Pancreas (tissue), 10 donors: Measurements from ENCODE around the gene PLEKHA3. TPM values are rescaled to one million over a fixed set of nuclear protein-coding genes. Genes with fewer than 3 reads are reported as not detected.
"Not testable (repeated sequence)": the region's sequence is repeated elsewhere in the genome, so short reads cannot be mapped to it uniquely, and the experiment has no call there.

ENCODE experiments used
- ATAC-seq, 4 donors: fragments of 200-7000 bp; cut with Tn5 transposase; one replicate each; pipeline versions ENCODE4 v1.8.0 to v1.9.1; 2020; ENCODE audit warnings: mild to moderate bottlenecking in 4 of 4, moderate library complexity in 4 of 4
- DNase-seq, 6 donors: peaks; one replicate each; pipeline ENCODE4 v3.0.0-alpha.2; 2020
- FAIRE-seq: peaks from 2 replicates; lab custom pipeline; 2012; peaks lifted over from hg19 to GRCh38; lab: Jason Lieb, UNC
- H3K27ac ChIP-seq, 4 donors: fragments of 200-600 bp; sonication (generic); 1 replicate in 3 of 4; 2 replicates in 1 of 4; pipeline versions ENCODE4 v1.5.0 to v1.8.0; 2020
- H3K27me3 ChIP-seq, 4 donors: fragments of 200-600 bp; one replicate each; pipeline ENCODE4 v1.8.0; 2021
- H3K36me3 ChIP-seq, 3 donors: fragments of 200-600 bp; sonication (generic) in 1 of 3; one replicate each; pipeline versions ENCODE4 v1.5.0 to v1.8.0; 2020 to 2021
- H3K4me1 ChIP-seq, 3 donors: fragments of 200-600 bp; one replicate each; pipeline ENCODE4 v1.8.0; 2021
- H3K4me3 ChIP-seq, 4 donors: fragments of 200-600 bp; sonication (generic) in 2 of 4; one replicate each; pipeline versions ENCODE4 v1.5.0 to v1.8.0; 2020 to 2021
- H3K9me3 ChIP-seq, 4 donors: fragments of 200-600 bp; one replicate each; pipeline ENCODE4 v1.8.0; 2021
- CTCF ChIP-seq, 4 donors: fragments of 200-600 bp; sonication (generic) in 3 of 4; IDR thresholded peaks; one replicate each; pipeline versions ENCODE4 v1.5.0 to v1.8.0; 2021; ENCODE audit warnings: antibody characterized with exemption in 4 of 4
- WGBS, 2 donors: extraction: QIAGEN DNeasy Blood & Tissue Kit; methylation state at CpG; one replicate each; pipeline ENCODE4 v1.1.7; 2013; 5-methylcytosine and 5-hydroxymethylcytosine counted together
- intact Hi-C, 3 donors: fragments of 100-400 bp; cut with DNase I; formaldehyde crosslinking; loops; one replicate each; pipeline versions ENCODE4 v1.11.1 to v1.14.2; 2022
- polyA plus RNA-seq, 2 donors: library from polyadenylated mRNA; stranded (reverse); fragments of 200-250 nt; gene quantifications; one replicate each; pipeline ENCODE4 v1.2.3, GENCODE V29; 2013
- total RNA-seq, 6 donors: library from RNA; stranded (reverse); fragmentation: NEBNext Ultra II Directional in 4 of 6; extraction: Animal tissue kit (Norgen Biotek cat#: 25700) in 4 of 6; gene quantifications; one replicate each; pipeline versions ENCODE4 v1.2.1 to v1.2.4, GENCODE V29; 2021 to 2023
- donor health status: healthy with polysubstance abuse.
- donor health status: DM: no; HTN: no; CAD: no; lungs with moderate emphysema.
- donor health status: DM: no; HTN: no; CAD: no.
- donor health status: control.
- donor health status: control.
- donor health status: Bipolar disorder and iron deficiency.
- donor health status: DM: yes; HTN: yes; CAD: no.
- donor health status: DM: no; HTN: no; CAD: no.
- donor health status: DM: no; HTN: no; CAD: no.
- donor health status: DM: yes; HTN: yes; CAD: no.

PLEKHA3 gene
- total and polyA plus RNA-seq, 8 donors = 1.2 to 18.6 (median 10.8) TPM

- ATAC-seq (no peak), DNase-seq (no peak), FAIRE-seq (no peak)
- intact Hi-C loops = no loop called here
- Histone ChIP-seq H3K27ac (no peak overlapping the region), H3K4me1 (peaks cover 10 to 20% (median 14%) of the 10 kb centered on the region in 3 donors), H3K9me3 (no peaks in the 10 kb centered on the region), H3K36me3 (no peaks in the 10 kb centered on the region), H3K4me3 (no peak overlapping the region), H3K27me3 (no peaks in the 10 kb centered on the region)
- 47 to 51% methylated on average over 5 of the region's 5 CpGs for WGBS, 2 donors
- no peak for TF ChIP-seq CTCF (IDR thresholded peaks at IDR 0.05)
Observed at GRCh38 chr2:178452870-178453269, 27.4 kb upstream of the PLEKHA3 start.

- no peak overlapping the region for H3K4me3 ChIP-seq
- no peaks in the 10 kb centered on the region for H3K27me3 ChIP-seq
- no peak for TF ChIP-seq CTCF (IDR thresholded peaks at IDR 0.05)
- no peak for ATAC-seq
- WGBS, 2 donors = 86 to 94% methylated on average over 5 of the region's 5 CpGs
- no peak overlapping the region for H3K27ac ChIP-seq
- no peak for DNase-seq
- intact Hi-C loops = no loop called here
- no peaks in the 10 kb centered on the region for H3K4me1 ChIP-seq
- no peak for FAIRE-seq
- no peaks in the 10 kb centered on the region for H3K36me3 ChIP-seq
- no peaks in the 10 kb centered on the region for H3K9me3 ChIP-seq
Observed at GRCh38 chr2:178455947-178456346, 24.3 kb upstream of the PLEKHA3 start.

GRCh38 chr2:178457390-178457886 lies 22.8 kb upstream of the PLEKHA3 start:
- Histone ChIP-seq H3K36me3 (no peaks in the 10 kb centered on the region), H3K4me1 (no peaks in the 10 kb centered on the region), H3K9me3 (no peaks in the 10 kb centered on the region), H3K27ac (no peak overlapping the region), H3K27me3 (no peaks in the 10 kb centered on the region), H3K4me3 (no peak overlapping the region)
- no peak for ATAC-seq
- 83 to 86% methylated on average over 11 of the region's 11 CpGs for WGBS, 2 donors
- TF ChIP-seq CTCF (IDR thresholded peaks at IDR 0.05) = no peak
- intact Hi-C loops = no loop called here
- FAIRE-seq = no peak
- no peak for DNase-seq

GRCh38 chr2:178469219-178469849 lies 10.9 kb upstream of the PLEKHA3 start:
- H3K36me3 ChIP-seq = peaks cover 0 to 10% (median 7%) of the 10 kb centered on the region in 3 donors
- no peak overlapping the region for H3K27ac ChIP-seq
- no peaks in the 10 kb centered on the region for H3K9me3 ChIP-seq
- no peak for ATAC-seq
- TF ChIP-seq CTCF (IDR thresholded peaks at IDR 0.05) = no peak
- DNase-seq = no peak
- intact Hi-C loops = no loop called here
- no peak for FAIRE-seq
- H3K4me1 ChIP-seq = no peaks in the 10 kb centered on the region
- H3K4me3 ChIP-seq = no peak overlapping the region
- no peaks in the 10 kb centered on the region for H3K27me3 ChIP-seq
- WGBS, 2 donors = 81 to 84% methylated on average over 7 of the region's 7 CpGs

GRCh38 chr2:178471313-178471712 lies 8.9 kb upstream of the PLEKHA3 start:
- H3K4me3 ChIP-seq, ATAC-seq, H3K4me1 ChIP-seq, H3K9me3 ChIP-seq, FAIRE-seq, H3K27ac ChIP-seq, intact Hi-C loops, H3K27me3 ChIP-seq, H3K36me3 ChIP-seq, DNase-seq: not testable (repeated sequence)
- 93% methylated on average over 5 of the region's 5 CpGs for WGBS, 2 donors
